IMR-90 (cell line): ENCODE results near the gene ATXN1. TPM values are rescaled to one million over a fixed set of nuclear protein-coding genes. Genes with fewer than 3 reads are reported as not detected.

Source experiments
- ATAC-seq: fragments of 200-7000 bp; cut with Tn5 transposase; 2 replicates; pipeline ENCODE4 v1.9.1; 2020; ENCODE audit warnings: low read depth, mild to moderate bottlenecking, moderate library complexity
- BruUV-seq: library from RNA; stranded (reverse); fragments of 400-500 nt; replicated peaks from 2 replicates; lab custom pipeline; 2021; lab: Mats Ljungman, UMichigan
- CTCF ChIA-PET: fragments of 300-600 bp; formaldehyde crosslinking; extraction: SDS; loops from one replicate; lab custom pipeline; 2021; ENCODE audit warnings: antibody characterized with exemption; lab: Yijun Ruan, JAX
- POLR2A ChIA-PET: fragments of 300-600 bp; sonication (Branson Sonifier 250); formaldehyde crosslinking; loops from one replicate; lab custom pipeline; 2022; ENCODE audit warnings: antibody characterized with exemption; ENCODE audit not compliant: unreplicated experiment; lab: Charles Lee
- DNase-seq: peaks from one replicate; pipeline ENCODE4 v3.0.0; 2013
- H2AFZ ChIP-seq: replicated peaks from 2 replicates; pipeline ENCODE3; 2013; ENCODE audit warnings: low read length, mild to moderate bottlenecking; ENCODE audit not compliant: poor library complexity
- H2AK5ac ChIP-seq: 2 replicates; pipeline ENCODE4 v1.6.1; 2013; ENCODE audit warnings: low read depth, low read length, inconsistent platforms
- H2AK9ac ChIP-seq: replicated peaks from 2 replicates; pipeline ENCODE3; 2013; ENCODE audit warnings: mild to moderate bottlenecking, low read depth, low read length, moderate library complexity; ENCODE audit not compliant: poor library complexity
- H2BK120ac ChIP-seq: 2 replicates; pipeline ENCODE4 v1.6.1; 2013; ENCODE audit warnings: low read depth, low read length, inconsistent platforms
- H2BK15ac ChIP-seq: 3 replicates; pipeline ENCODE4 v1.6.1; 2013; ENCODE audit warnings: low read depth, low read length, inconsistent platforms
- H2BK20ac ChIP-seq: 2 replicates; pipeline ENCODE4 v1.6.1; 2013; ENCODE audit warnings: low read depth, mild to moderate bottlenecking, inconsistent platforms, low read length, moderate library complexity
- H2BK5ac ChIP-seq: 2 replicates; pipeline ENCODE4 v1.6.1; 2013; ENCODE audit warnings: mild to moderate bottlenecking, low read depth, low read length, inconsistent platforms; ENCODE audit not compliant: poor library complexity, severe bottlenecking
- H3K14ac ChIP-seq: replicated peaks from 2 replicates; pipeline ENCODE4 v1.6.1; 2013; ENCODE audit warnings: low read depth, low read length, inconsistent platforms
- H3K18ac ChIP-seq: 2 replicates; pipeline ENCODE4 v1.6.1; 2013; ENCODE audit warnings: low read depth, low read length, control low read depth
- H3K23ac ChIP-seq: 2 replicates; pipeline ENCODE4 v1.6.1; 2013; ENCODE audit warnings: low read depth, low read length, inconsistent platforms
- H3K27ac ChIP-seq: 2 replicates; pipeline ENCODE4 v1.5.1; 2013; ENCODE audit warnings: mild to moderate bottlenecking, control low read depth, low read length; ENCODE audit not compliant: insufficient read depth
- H3K27me3 ChIP-seq: 2 replicates; pipeline ENCODE4 v1.6.1; 2013; ENCODE audit warnings: low read length; ENCODE audit not compliant: control insufficient read depth, insufficient read depth
- H3K36me3 ChIP-seq: 2 replicates; pipeline ENCODE4 v1.6.1; 2013; ENCODE audit warnings: low read length, mixed read lengths; ENCODE audit not compliant: control insufficient read depth, insufficient read depth
- H3K4ac ChIP-seq: 2 replicates; pipeline ENCODE4 v1.6.1; 2013; ENCODE audit warnings: low read depth, low read length, inconsistent platforms
- H3K4me1 ChIP-seq: 2 replicates; pipeline ENCODE4 v1.6.1; 2013; ENCODE audit warnings: low read length, mixed read lengths; ENCODE audit not compliant: control insufficient read depth, insufficient read depth
- H3K4me2 ChIP-seq: 2 replicates; pipeline ENCODE4 v1.6.1; 2013; ENCODE audit warnings: low read depth, mild to moderate bottlenecking, control low read depth, low read length, moderate library complexity
- H3K4me3 ChIP-seq: 2 replicates; pipeline ENCODE4 v1.5.1; 2013; ENCODE audit warnings: low read depth, mild to moderate bottlenecking, control low read depth, low read length, moderate library complexity; ENCODE audit not compliant: insufficient read depth
- H3K56ac ChIP-seq: 2 replicates; pipeline ENCODE4 v1.6.1; 2013; ENCODE audit warnings: low read length, inconsistent platforms; ENCODE audit not compliant: insufficient read depth; ENCODE audit errors: extremely low read depth
- H3K79me1 ChIP-seq, 2 experiments: 2 replicates each; pipeline ENCODE4 v1.6.1; 2013; ENCODE audit warnings: low read length in 2 of 2, inconsistent platforms in 1 of 2, low read depth in 1 of 2
- H3K9ac ChIP-seq: 2 replicates; pipeline ENCODE4 v1.6.1; 2013; ENCODE audit warnings: low read depth, low read length, control low read depth
- H3K9me1 ChIP-seq: 2 replicates; pipeline ENCODE4 v1.6.1; 2013; ENCODE audit warnings: low read length, inconsistent platforms; ENCODE audit not compliant: insufficient read depth
- H3K9me3 ChIP-seq: 2 replicates; pipeline ENCODE4 v1.6.1; 2013; ENCODE audit warnings: low read length; ENCODE audit not compliant: control insufficient read depth, insufficient read depth
- H4K20me1 ChIP-seq: 2 replicates; pipeline ENCODE4 v1.6.1; 2013; ENCODE audit warnings: low read length, inconsistent platforms; ENCODE audit not compliant: insufficient read depth
- H4K5ac ChIP-seq: 2 replicates; pipeline ENCODE4 v1.6.1; 2013; ENCODE audit warnings: mild to moderate bottlenecking, low read depth, low read length, control low read depth
- H4K8ac ChIP-seq, 2 experiments: 2 replicates each; pipeline ENCODE4 v1.6.1; 2013; ENCODE audit warnings: low read depth in 2 of 2, low read length in 2 of 2, control low read depth in 1 of 2, inconsistent platforms in 1 of 2
- H4K91ac ChIP-seq: 2 replicates; pipeline ENCODE4 v1.6.1; 2013; ENCODE audit warnings: low read depth, low read length, inconsistent platforms; ENCODE audit not compliant: insufficient read depth
- CHD1 ChIP-seq: IDR thresholded peaks from 2 replicates; pipeline ENCODE4 v1.6.1; 2012; ENCODE audit warnings: low read depth, low read length, improper control_type of control experiment
- MXI1 ChIP-seq: IDR thresholded peaks from 2 replicates; pipeline ENCODE4 v1.6.1; 2012; ENCODE audit warnings: low read depth, mild to moderate bottlenecking, low read length, moderate library complexity, borderline replicate concordance
- POLR2A ChIP-seq: IDR thresholded peaks from 2 replicates; pipeline ENCODE4 v1.6.1; 2012; ENCODE audit warnings: mild to moderate bottlenecking, low read depth, low read length
- RCOR1 ChIP-seq: IDR thresholded peaks from 2 replicates; pipeline ENCODE4 v1.6.1; 2012; ENCODE audit warnings: mild to moderate bottlenecking, low read length, improper control_type of control experiment; ENCODE audit not compliant: insufficient replicate concordance
- RFX5 ChIP-seq: IDR thresholded peaks from 2 replicates; pipeline ENCODE4 v1.8.0; 2012; ENCODE audit warnings: low read depth, mild to moderate bottlenecking, low read length, moderate library complexity
- WGBS, 2 experiments: methylation state at CpG; one replicate each; pipeline versions ENCODE4 v1.1.5 to v1.1.7; 2013; ENCODE audit warnings: missing lambda C conversion rate in 2 of 2; ENCODE audit not compliant: insufficient read length in 1 of 2; ENCODE audit errors: extremely low coverage in 2 of 2; 5-methylcytosine and 5-hydroxymethylcytosine counted together
- dilution Hi-C: fragments of 300-500 bp; cut with HindIII; formaldehyde crosslinking; loops from one replicate; pipeline ENCODE4 v1.14.3; 2018; ENCODE audit warnings: low sequenced_read_pairs; ENCODE audit not compliant: unreplicated experiment
- in situ Hi-C: fragments of 300-500 bp; cut with MboI; formaldehyde crosslinking; loops from 3 replicates; pipeline ENCODE4 v1.14.3; 2019; ENCODE audit warnings: low sequenced_read_pairs, inconsistent platforms, mixed read lengths
- intact Hi-C: fragments of 100-400 bp; cut with micrococcal nuclease; formaldehyde crosslinking; loops from 2 replicates; pipeline ENCODE4 v1.10.0; 2022
- polyA plus RNA-seq, 3 experiments: library from polyadenylated mRNA; depleted of rRNA; stranded (reverse); fragments of >200 nt; gene quantifications; 2 replicates each; pipeline ENCODE4 v1.2.3, GENCODE V29; 2012; ENCODE audit warnings: low replicate concordance in 1 of 3
- total RNA-seq: library from RNA; depleted of rRNA; stranded (reverse); fragments of >200 nt; gene quantifications from 2 replicates; pipeline ENCODE4 v1.2.3, GENCODE V29; 2012
- TF ChIP-seq, protein P1 (sequence below): fragments of 150-350 bp; IDR thresholded peaks from 2 replicates; pipeline ENCODE4 v1.6.1; 2017; ENCODE audit warnings: mild to moderate bottlenecking, antibody characterized with exemption, low read length, low read depth

Gene ATXN1
- total and polyA plus RNA-seq, 2 of the 4 experiments (the other 2 are of a cell fraction): 7.3 to 11.1 TPM

GRCh38 chr6:16476861-16477260 lies 284.4 kb downstream of the ATXN1 start:
- Histone ChIP-seq H2BK15ac (no peak overlapping the region), H3K79me1 (peaks cover 7 to 14% of the 10 kb centered on the region in 2 experiments), H3K4ac (no peak overlapping the region), H3K27ac (no peak overlapping the region), H3K14ac (no peak overlapping the region), H3K23ac (no peak overlapping the region), H3K27me3 (no peaks in the 10 kb centered on the region), H3K56ac (no peak overlapping the region), H2AK9ac (no peak overlapping the region), H2BK5ac (no peak overlapping the region), H3K9me3 (peaks cover 5% of the 10 kb centered on the region), H2AK5ac (no peak overlapping the region), H3K18ac (no peak overlapping the region), H2BK120ac (no peak overlapping the region), H4K91ac (no peak overlapping the region), H3K4me3 (no peak overlapping the region), H3K4me2 (no peak overlapping the region), H3K9ac (no peak overlapping the region), H2BK20ac (no peak overlapping the region), H3K4me1 (peaks cover 15% of the 10 kb centered on the region), H4K5ac (no peak overlapping the region), H2AFZ (no peak overlapping the region), H3K36me3 (peaks cover 9% of the 10 kb centered on the region), H3K9me1 (peaks cover 8% of the 10 kb centered on the region), H4K8ac (no peak overlapping the region), H4K20me1 (no peaks in the 10 kb centered on the region)
- POLR2A ChIA-PET: interaction anchor here (0.6 kb wide), 1 partner anchor 1454 kb away, joined by 3 read pairs; no protein-coding TSS in a partner anchor
- ATAC-seq (no peak), DNase-seq (no peak)
- dilution Hi-C loops (no loop called here), intact Hi-C loops (no loop called here), in situ Hi-C loops (no loop called here)
- 100% methylated on average over 2 of the region's 7 CpGs; no CpG with 5 or more reads in 1 of the 2 experiments for WGBS, 2 experiments
- TF ChIP-seq RFX5 (no peak), POLR2A (no peak), CHD1 (no peak), MXI1 (no peak), RCOR1 (no peak)
- TF ChIP-seq, protein P1, sequence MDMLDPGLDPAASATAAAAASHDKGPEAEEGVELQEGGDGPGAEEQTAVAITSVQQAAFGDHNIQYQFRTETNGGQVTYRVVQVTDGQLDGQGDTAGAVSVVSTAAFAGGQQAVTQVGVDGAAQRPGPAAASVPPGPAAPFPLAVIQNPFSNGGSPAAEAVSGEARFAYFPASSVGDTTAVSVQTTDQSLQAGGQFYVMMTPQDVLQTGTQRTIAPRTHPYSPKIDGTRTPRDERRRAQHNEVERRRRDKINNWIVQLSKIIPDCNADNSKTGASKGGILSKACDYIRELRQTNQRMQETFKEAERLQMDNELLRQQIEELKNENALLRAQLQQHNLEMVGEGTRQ: no peak
- CTCF ChIA-PET: no interaction called here
- no TSS peak for BruUV-seq
